BJ (cell line): ENCODE measurements around the gene USF1. TPM values are rescaled to one million over a fixed set of nuclear protein-coding genes. Genes with fewer than 3 reads are reported as not detected.
"Not testable (repeated sequence)": the region's sequence is repeated elsewhere in the genome, so short reads cannot be mapped to it uniquely, and the experiment has no call there.

Experiments
- CTCF ChIA-PET: fragments of 350-600 bp; formaldehyde crosslinking; extraction: SDS; loops from one replicate; lab custom pipeline; 2021; ENCODE audit warnings: antibody characterized with exemption, inconsistent platforms; lab: Yijun Ruan, JAX
- POLR2A ChIA-PET: fragments of 300-600 bp; sonication (Branson Sonifier 250); formaldehyde crosslinking; extraction: SDS; loops from one replicate; lab custom pipeline; 2021; ENCODE audit warnings: antibody characterized with exemption; lab: Charles Lee
- DNase-seq: peaks from one replicate; pipeline ENCODE4 v3.0.0-alpha.2; 2011; ENCODE audit warnings: low read depth
- H3K27me3 ChIP-seq: 2 replicates; pipeline ENCODE4 v1.6.0; 2011; ENCODE audit warnings: low read length; ENCODE audit not compliant: control insufficient read depth, insufficient read depth
- H3K36me3 ChIP-seq: 2 replicates; pipeline ENCODE4 v1.5.1; 2011; ENCODE audit warnings: low read length; ENCODE audit not compliant: control insufficient read depth, insufficient read depth
- H3K4me3 ChIP-seq: 2 replicates; pipeline ENCODE4 v1.5.1; 2011; ENCODE audit warnings: low read depth, mild to moderate bottlenecking, control low read depth, low read length
- CTCF ChIP-seq: IDR thresholded peaks from 2 replicates; pipeline ENCODE4 v1.5.1; 2011; ENCODE audit warnings: low read depth, mild to moderate bottlenecking, control low read depth, inconsistent platforms, low read length, moderate library complexity; ENCODE audit not compliant: insufficient read depth
- polyA plus RNA-seq: library from polyadenylated mRNA; depleted of rRNA; stranded (reverse); fragments of >200 nt; gene quantifications from 2 replicates; pipeline ENCODE4 v1.2.3, GENCODE V29; 2011

USF1 gene
- polyA plus RNA-seq, 1 experiment, result 40.4 TPM

GRCh38 chr1:161032409-161032808 is 13.4 kb downstream of the USF1 start:
- H3K4me3 ChIP-seq, result no peak overlapping the region
- TF ChIP-seq CTCF, result no peak
- ChIA-PET POLR2A (no interaction called here), CTCF (interaction anchor here (0.8 to 2.6 kb wide), 4 partner anchors 9 to 65 kb away, joined by 3 to 13 read pairs (median 4); no protein-coding TSS in a partner anchor)
- H3K36me3 ChIP-seq, result no peaks in the 10 kb centered on the region
- no peaks in the 10 kb centered on the region for H3K27me3 ChIP-seq
- DNase-seq, result no peak

GRCh38 chr1:161031874-161032273 is 13.9 kb downstream of the USF1 start:
- no peak for TF ChIP-seq CTCF
- H3K4me3 ChIP-seq, result no peak overlapping the region
- H3K27me3 ChIP-seq, result no peaks in the 10 kb centered on the region
- DNase-seq, result no peak
- POLR2A ChIA-PET, result no interaction called here
- no peaks in the 10 kb centered on the region for H3K36me3 ChIP-seq
- CTCF ChIA-PET, result interaction anchor here (0.8 to 2.6 kb wide), 4 partner anchors 8 to 65 kb away, joined by 3 to 13 read pairs (median 4); no protein-coding TSS in a partner anchor

GRCh38 chr1:161029466-161029865 is 16.3 kb downstream of the USF1 start:
- CTCF ChIA-PET, result not testable (repeated sequence)

GRCh38 chr1:161026954-161027353 is 18.8 kb downstream of the USF1 start:
- CTCF ChIA-PET, result interaction anchor here (0.6 to 1.9 kb wide), 3 partner anchors 13 to 71 kb away, joined by 3 to 6 read pairs (median 3); partner anchors contain the start of gene KLHDC9
- H3K36me3 ChIP-seq, H3K27me3 ChIP-seq, DNase-seq, H3K4me3 ChIP-seq, POLR2A ChIA-PET: not testable (repeated sequence)

More at GRCh38 chr1:161029466-161029865, 16.3 kb downstream of the USF1 start:
- H3K27me3 ChIP-seq, POLR2A ChIA-PET, DNase-seq, H3K36me3 ChIP-seq, H3K4me3 ChIP-seq: not testable (repeated sequence)

- POLR2A ChIA-PET, CTCF ChIA-PET, H3K4me3 ChIP-seq, H3K36me3 ChIP-seq, DNase-seq: not testable (repeated sequence)
- H3K27me3 ChIP-seq, result peaks cover 21% of the 10 kb centered on the region
Observed at GRCh38 chr1:161022432-161022831, 23.3 kb downstream of the USF1 start.

- H3K36me3 ChIP-seq, result no peaks in the 10 kb centered on the region
- DNase-seq, result no peak
- TF ChIP-seq CTCF, result no peak
- H3K27me3 ChIP-seq, result peaks cover 21% of the 10 kb centered on the region
- POLR2A ChIA-PET, result no interaction called here
- no peak overlapping the region for H3K4me3 ChIP-seq
- CTCF ChIA-PET, result interaction anchor here (0.6 to 1.4 kb wide), 2 partner anchors 64 to 79 kb away, joined by 3 read pairs; no protein-coding TSS in a partner anchor
Observed at GRCh38 chr1:161021970-161022353, 23.8 kb downstream of the USF1 start.
